22Rv1 (cell line): ENCODE measurements around the gene MLH1.

ENCODE experiments used
- ZFX ChIP-seq: fragments of 450-650 bp; IDR thresholded peaks from 2 replicates; pipeline ENCODE4 v1.6.1; 2017; ENCODE audit warnings: antibody characterized with exemption, borderline replicate concordance
- TF ChIP-seq, protein P1 (sequence below): fragments of 450-650 bp; IDR thresholded peaks from 2 replicates; pipeline ENCODE4 v1.5.1; 2017; ENCODE audit warnings: mild to moderate bottlenecking

DNA sequence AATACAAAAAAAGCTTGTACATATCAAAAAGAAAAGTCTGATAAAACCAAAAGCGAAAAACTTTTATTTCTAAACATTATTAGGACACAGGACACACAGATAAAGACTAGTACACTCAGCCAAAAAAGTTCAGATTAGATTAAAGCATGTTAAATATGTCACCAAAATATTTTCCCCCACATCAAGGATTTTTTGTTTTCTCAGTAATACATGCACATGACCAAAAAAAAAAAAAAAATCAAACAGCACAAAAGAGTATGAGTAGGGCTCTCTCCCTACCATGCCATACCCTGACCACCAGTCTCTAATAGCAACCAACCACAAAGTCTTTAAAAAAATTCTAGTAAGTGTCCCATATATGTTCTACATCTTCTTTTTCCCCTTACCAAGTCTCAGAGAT lies 103.7 kb downstream of the MLH1 start:
- TF ChIP-seq, protein P1, sequence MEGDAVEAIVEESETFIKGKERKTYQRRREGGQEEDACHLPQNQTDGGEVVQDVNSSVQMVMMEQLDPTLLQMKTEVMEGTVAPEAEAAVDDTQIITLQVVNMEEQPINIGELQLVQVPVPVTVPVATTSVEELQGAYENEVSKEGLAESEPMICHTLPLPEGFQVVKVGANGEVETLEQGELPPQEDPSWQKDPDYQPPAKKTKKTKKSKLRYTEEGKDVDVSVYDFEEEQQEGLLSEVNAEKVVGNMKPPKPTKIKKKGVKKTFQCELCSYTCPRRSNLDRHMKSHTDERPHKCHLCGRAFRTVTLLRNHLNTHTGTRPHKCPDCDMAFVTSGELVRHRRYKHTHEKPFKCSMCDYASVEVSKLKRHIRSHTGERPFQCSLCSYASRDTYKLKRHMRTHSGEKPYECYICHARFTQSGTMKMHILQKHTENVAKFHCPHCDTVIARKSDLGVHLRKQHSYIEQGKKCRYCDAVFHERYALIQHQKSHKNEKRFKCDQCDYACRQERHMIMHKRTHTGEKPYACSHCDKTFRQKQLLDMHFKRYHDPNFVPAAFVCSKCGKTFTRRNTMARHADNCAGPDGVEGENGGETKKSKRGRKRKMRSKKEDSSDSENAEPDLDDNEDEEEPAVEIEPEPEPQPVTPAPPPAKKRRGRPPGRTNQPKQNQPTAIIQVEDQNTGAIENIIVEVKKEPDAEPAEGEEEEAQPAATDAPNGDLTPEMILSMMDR = no peak
- TF ChIP-seq ZFX = no peak
